EH (cell line): ENCODE measurements around the gene NEDD4L.

ENCODE experiments used
- DNase-seq: peaks from one replicate; pipeline ENCODE4 v3.0.0-alpha.2; 2015; ENCODE audit warnings: low read depth

The NEDD4L gene

DNA sequence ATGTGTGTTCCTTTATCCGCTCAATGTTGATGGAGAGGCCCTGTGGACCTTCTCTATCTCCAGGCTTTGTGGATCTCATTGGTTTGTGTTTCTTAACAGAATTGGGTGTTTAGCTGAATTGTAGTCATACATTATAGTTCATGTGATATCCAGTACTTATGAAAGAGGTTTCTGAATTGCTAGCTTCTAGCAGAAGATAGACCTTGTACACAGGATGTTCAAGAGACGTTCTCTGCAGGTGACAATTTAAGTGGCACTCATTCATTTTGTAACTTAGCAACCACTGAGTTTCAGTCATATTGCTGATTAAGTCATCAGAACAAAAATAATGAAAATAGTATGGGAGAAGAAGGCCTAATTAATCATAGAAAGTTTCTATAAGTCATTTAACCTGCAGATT lies 305.6 kb downstream of the NEDD4L start:
- no peak for DNase-seq

DNA sequence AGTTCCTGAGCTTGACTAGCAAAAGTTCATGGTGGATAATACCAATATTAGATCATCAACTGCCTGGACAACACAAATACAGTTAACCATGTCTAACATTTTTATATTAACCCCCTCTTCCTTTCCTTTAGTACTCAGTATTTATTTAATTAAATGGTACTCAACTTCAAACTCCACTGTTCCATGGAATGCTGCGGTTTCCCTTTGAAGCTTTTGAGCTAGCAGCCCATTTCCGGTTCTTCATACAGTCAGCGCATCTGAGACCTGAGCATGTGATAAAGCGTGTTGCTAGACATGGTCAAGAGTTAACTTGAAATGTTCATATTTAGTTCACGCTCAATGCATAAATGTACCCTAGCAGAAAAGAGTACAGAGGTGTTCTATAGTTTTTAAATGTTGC lies 306.5 kb downstream of the NEDD4L start:
- no peak for DNase-seq

DNA sequence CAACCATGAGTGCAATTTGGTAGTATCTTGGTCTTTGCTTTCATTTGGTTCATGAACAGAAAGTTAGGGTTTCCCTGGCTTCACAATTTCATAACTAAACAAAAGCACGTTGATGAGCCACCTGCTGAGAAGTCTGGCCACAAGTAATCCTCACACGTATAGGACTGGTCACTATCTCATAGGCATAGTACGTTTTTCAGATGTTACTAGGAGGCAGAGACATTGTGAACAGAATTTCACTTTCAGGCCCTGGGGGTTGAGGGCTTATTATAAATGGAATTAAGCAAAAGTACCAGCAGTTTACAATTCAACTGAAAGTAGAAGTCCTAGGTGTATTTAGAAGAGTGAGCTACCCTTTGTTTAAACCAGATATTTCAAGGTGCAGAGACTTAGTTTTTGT lies 307.8 kb downstream of the NEDD4L start:
- no peak for DNase-seq

- DNase-seq = no peak
Measured at GRCh38 chr18:58353581-58353980, 309.6 kb downstream of the NEDD4L start.

GRCh38 chr18:58354051-58354450 lies 310.0 kb downstream of the NEDD4L start:
- no peak for DNase-seq

DNA sequence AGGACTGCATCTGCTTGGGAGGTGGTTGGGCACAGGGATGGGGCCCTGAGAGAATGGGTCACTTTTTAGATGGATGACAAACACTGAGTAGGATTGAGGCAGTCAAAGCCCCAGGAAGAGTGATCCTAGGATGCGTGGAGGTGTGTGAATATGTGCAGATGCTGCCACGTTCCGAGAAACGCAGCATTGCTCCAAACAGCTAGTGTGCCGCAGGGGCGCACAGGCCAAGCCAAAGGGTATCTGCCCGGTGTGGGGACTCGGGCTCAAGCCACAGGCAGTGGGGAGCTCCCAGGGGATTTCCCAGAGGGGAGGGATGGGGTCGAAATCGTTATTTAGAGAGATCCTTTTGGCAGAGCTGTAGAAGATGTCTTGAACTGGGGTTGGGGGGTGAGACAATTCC lies 310.8 kb downstream of the NEDD4L start:
- no peak for DNase-seq

GRCh38 chr18:58355243-58355642 lies 311.2 kb downstream of the NEDD4L start:
- DNase-seq = no peak

DNA sequence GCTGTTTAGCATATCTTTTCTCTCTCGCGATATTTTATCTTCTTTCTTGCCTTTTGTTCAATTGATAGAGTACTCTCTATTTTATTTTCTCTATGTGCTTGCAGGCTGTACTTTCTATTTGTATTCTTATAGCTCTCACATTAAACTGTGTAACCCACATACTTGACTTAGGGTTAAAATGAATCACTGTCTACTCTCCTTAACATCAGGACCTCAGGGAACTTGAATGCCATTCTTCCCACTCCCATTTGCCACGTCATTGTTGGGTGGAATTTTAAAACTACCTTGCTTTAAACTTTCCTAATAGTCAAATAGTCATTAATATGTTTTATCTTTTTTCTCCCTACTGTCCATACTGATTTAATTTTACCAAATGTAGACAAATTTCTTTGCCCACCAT lies 315.2 kb downstream of the NEDD4L start:
- peak; percentile 58 for DNase-seq

- DNase-seq = no peak
Measured at GRCh38 chr18:58359620-58360019, 315.6 kb downstream of the NEDD4L start.

- DNase-seq = peak; percentile 37
Measured at GRCh38 chr18:58360324-58360723, 316.3 kb downstream of the NEDD4L start.

- peak; percentile 14 for DNase-seq
Measured at GRCh38 chr18:58361212-58361611, 317.2 kb downstream of the NEDD4L start.

DNA sequence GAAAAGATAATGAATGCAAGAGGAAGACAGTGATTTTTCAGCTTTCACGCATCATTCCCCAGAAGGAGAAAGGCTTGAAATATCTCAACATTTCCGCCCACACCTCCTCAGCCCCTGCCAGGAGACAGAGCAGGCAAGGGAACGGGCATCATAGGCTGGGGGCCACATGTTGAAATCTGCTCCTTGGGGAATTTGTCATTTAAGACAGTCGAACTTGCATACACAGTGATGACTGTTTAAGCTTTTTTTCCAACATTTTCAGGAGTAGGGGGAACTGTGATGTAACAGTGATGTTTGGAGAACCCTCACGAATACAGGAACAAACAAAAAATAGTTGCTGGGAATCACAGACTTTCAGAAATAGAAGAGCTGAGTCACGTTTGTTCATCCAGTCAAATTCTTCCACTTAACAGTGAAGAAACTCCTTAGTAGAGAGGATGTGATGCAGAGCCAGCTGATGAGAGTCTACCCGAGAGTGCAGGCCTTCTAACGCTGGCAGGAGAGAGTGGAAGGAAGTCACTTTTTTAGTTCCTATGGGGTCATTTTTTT lies 318.1 kb downstream of the NEDD4L start:
- DNase-seq = peak; percentile 93

DNA sequence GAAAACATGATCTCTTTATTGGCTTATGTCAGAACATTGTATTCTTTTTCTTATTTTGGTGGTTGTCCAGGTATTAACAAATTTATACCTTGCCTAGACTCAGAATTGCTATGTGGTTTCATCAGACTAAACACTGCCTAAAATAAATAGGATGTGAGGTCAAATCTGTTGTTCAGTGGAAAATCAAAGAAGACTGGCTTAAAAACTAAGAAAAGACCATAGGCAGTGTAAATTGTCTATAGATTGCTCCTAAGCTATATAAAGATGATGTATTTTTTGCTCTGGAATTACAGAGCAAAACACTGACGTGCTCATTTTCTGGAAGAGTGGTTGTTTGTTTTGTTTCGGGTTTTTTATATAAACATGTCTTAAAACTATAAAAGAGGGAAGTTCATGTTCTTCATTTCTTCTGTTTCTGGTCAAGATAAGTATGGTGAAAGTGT lies 318.8 kb downstream of the NEDD4L start:
- peak; percentile 46 for DNase-seq

DNA sequence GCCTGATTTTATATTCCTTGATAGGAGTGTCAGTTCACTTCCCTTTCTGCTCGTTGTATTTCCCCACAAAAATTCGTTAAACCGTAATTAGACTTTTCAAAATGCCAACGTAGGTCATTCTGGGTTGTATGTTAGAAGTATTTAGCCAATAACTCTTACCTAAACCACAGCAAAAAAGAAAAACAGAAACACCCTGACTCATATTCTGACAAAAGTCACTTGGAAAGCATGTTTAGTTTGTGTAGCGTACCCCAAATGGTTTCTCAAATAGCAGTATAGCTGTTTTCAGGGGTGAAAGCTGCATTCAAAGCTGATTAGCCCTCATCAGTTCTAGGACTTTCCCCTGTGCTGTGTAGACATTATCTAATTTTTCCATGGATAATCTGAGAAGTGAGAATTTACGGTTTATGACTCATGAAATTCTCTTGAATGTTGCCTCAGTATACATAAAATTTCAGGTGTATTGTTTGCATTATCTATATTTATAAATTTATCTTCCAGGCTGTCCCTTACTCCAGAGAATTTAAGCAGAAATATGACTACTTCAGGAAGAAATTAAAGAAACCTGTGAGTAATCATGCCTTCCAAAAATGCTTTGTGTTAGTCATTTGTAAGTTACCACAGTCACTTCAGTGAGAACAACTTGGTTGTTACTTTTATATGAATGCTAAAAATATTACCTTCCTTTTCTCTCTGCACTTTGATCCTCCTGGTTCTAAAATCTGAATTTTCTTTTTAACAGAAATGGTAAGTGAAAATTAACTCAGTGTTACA lies 319.9 kb downstream of the NEDD4L start:
- peak; percentile 67 for DNase-seq

- DNase-seq = peak; percentile 84
Measured at GRCh38 chr18:58364876-58365528, 321.0 kb downstream of the NEDD4L start.

DNA sequence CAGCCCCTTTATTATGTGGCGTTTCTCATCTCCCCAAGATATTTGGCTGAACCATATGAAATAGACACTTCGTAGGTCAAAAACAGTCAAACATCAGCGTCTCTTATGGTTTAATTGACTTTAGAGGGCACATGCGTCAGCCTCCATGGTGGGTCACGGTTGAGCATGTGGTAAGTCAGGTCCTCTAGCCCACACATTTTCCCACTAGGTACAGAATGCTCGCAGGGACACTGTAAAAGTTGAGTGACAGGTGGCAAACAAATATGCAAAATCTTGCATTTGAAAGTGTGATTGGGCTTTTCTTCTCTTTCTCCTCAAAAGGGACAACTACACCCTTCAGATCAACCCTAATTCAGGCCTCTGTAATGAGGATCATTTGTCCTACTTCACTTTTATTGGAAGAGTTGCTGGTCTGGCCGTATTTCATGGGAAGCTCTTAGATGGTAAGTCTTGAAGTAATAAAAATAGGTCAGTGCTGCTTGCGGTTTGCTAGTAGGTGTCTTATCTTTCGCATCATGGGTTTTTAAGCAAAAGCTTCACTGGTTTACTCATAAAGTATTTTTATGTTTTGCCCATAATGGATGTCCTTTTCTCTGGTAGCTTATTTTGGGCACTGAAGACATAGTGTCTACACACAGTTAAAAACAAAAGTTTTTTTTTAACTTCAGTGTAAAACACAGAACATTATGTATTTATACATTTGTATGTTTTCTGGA lies 323.6 kb downstream of the NEDD4L start:
- peak; percentile 9 for DNase-seq

GRCh38 chr18:58369616-58370015 lies 325.6 kb downstream of the NEDD4L start:
- no peak for DNase-seq

DNA sequence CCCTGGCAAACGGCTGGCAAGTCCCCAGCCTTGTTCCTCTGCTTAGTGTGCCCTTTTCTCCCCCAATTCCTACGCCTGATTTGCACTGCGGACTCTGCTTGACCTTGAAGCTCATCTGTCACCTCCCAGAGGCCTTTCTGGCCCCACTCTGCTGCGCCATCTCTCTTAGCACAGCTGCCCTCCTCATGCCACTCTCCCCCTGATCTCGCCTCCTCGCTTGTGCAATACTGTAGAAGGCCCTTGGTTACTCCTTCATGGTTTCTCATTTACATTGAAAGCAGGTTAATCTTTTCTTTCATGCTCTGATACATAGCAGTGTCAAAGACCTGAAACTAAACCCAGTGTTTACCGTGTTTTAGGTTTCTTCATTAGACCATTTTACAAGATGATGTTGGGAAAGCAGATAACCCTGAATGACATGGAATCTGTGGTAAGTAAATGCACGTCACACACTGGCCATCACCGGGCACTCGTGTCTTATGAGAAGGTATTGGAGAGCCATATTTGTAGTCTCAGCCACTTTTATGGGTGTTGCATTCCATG lies 326.1 kb downstream of the NEDD4L start:
- no peak for DNase-seq

- no peak for DNase-seq
Measured at GRCh38 chr18:58370612-58371011, 326.6 kb downstream of the NEDD4L start.

- DNase-seq = no peak
Measured at GRCh38 chr18:58373481-58373880, 329.5 kb downstream of the NEDD4L start.

GRCh38 chr18:58375051-58375450 lies 331.0 kb downstream of the NEDD4L start:
- DNase-seq = no peak
